GM21390 (cell line): Measurements from ENCODE around the gene SLC25A20.
"Not testable (repeated sequence)": the region's sequence is repeated elsewhere in the genome, so short reads cannot be mapped to it uniquely, and the experiment has no call there.

ENCODE experiments used
- ATAC-seq: cut with Tn5 transposase; IDR thresholded peaks from one replicate; pipeline ENCODE4 v1.9.1; 2021; ENCODE audit not compliant: unreplicated experiment

The SLC25A20 gene

GRCh38 chr3:48847053-48847503 lies 51.6 kb downstream of the SLC25A20 start:
- ATAC-seq: peak; percentile 44

GRCh38 chr3:48845170-48845569 lies 53.5 kb downstream of the SLC25A20 start:
- no peak for ATAC-seq

- no peak for ATAC-seq
These were observed 61.5 kb downstream of the SLC25A20 start for GRCh38 chr3:48837163-48837562.

GRCh38 chr3:48835650-48836366 lies 62.9 kb downstream of the SLC25A20 start:
- ATAC-seq: no peak

- ATAC-seq: no peak
These were observed 66.0 kb downstream of the SLC25A20 start for GRCh38 chr3:48832684-48833083.

GRCh38 chr3:48830715-48831114 lies 68.0 kb downstream of the SLC25A20 start:
- no peak for ATAC-seq

- ATAC-seq: not testable (repeated sequence)
These were observed 69.2 kb downstream of the SLC25A20 start for GRCh38 chr3:48829525-48829924.

GRCh38 chr3:48827874-48828273 lies 70.8 kb downstream of the SLC25A20 start:
- not testable (repeated sequence) for ATAC-seq

- no peak for ATAC-seq
These were observed 72.2 kb downstream of the SLC25A20 start for GRCh38 chr3:48826451-48826850.

- ATAC-seq: no peak
These were observed 77.9 kb downstream of the SLC25A20 start for GRCh38 chr3:48820612-48821324.

GRCh38 chr3:48819234-48820221 lies 79.2 kb downstream of the SLC25A20 start:
- no peak for ATAC-seq

GRCh38 chr3:48811524-48811923 lies 87.2 kb downstream of the SLC25A20 start:
- ATAC-seq: no peak
